GM12878 (cell line): ENCODE results near the gene PRRC2A. TPM values are rescaled to one million over a fixed set of nuclear protein-coding genes. Genes with fewer than 3 reads are reported as not detected.
A peak's percentile ranks its signal among the peaks of the same experiment; 100 is the strongest.

Experiments
- BHLHE40 ChIP-seq, 2 experiments: fragments of 450-650 bp in 1 of 2; IDR thresholded peaks; 2 replicates each; pipeline ENCODE4 v1.6.1; 2011 to 2017; ENCODE audit warnings: low read depth in 2 of 2, borderline replicate concordance in 1 of 2, improper control_type of control experiment in 1 of 2, low read length in 1 of 2, mild to moderate bottlenecking in 1 of 2
- HDGF ChIP-seq: fragments of 450-650 bp; IDR thresholded peaks from 2 replicates; pipeline ENCODE4 v1.6.1; 2016; ENCODE audit warnings: antibody characterized with exemption
- IKZF2 ChIP-seq, 2 experiments: fragments of 450-650 bp; IDR thresholded peaks; 2 replicates each; pipeline ENCODE4 v1.6.1; 2017; ENCODE audit warnings: mild to moderate bottlenecking in 2 of 2, moderate library complexity in 2 of 2
- LARP7 ChIP-seq: fragments of 450-650 bp; IDR thresholded peaks from 2 replicates; pipeline ENCODE4 v1.6.1; 2017; ENCODE audit warnings: mild to moderate bottlenecking
- MEF2A ChIP-seq: IDR thresholded peaks from 2 replicates; pipeline ENCODE4 v1.6.1; 2011; ENCODE audit warnings: low read depth, mild to moderate bottlenecking, low read length, moderate library complexity; ENCODE audit not compliant: insufficient read depth
- MXI1 ChIP-seq: fragments of 150-350 bp; IDR thresholded peaks from 2 replicates; pipeline ENCODE4 v1.6.1; 2011; ENCODE audit warnings: low read depth, mild to moderate bottlenecking, inconsistent platforms, low read length, improper control_type of control experiment
- NBN ChIP-seq: fragments of 450-650 bp; IDR thresholded peaks from 2 replicates; pipeline ENCODE4 v1.6.1; 2016
- NR2C1 ChIP-seq: fragments of 450-650 bp; IDR thresholded peaks from 2 replicates; pipeline ENCODE4 v1.6.1; 2017; ENCODE audit warnings: antibody characterized with exemption, mild to moderate bottlenecking, moderate library complexity
- NRF1 ChIP-seq: conservative IDR thresholded peaks from 2 replicates; pipeline ENCODE4 v1.6.1; 2011; ENCODE audit warnings: mild to moderate bottlenecking, low read depth, low read length, improper control_type of control experiment
- RAD21 ChIP-seq: IDR thresholded peaks from 2 replicates; pipeline ENCODE4 v1.6.1; 2011; ENCODE audit warnings: mild to moderate bottlenecking, low read depth, low read length, moderate library complexity; ENCODE audit not compliant: insufficient read depth
- RAD51 ChIP-seq: fragments of 450-650 bp; IDR thresholded peaks from 2 replicates; pipeline ENCODE4 v1.6.1; 2016; ENCODE audit warnings: moderate library complexity, mild to moderate bottlenecking, inconsistent platforms
- SMC3 ChIP-seq: IDR thresholded peaks from 2 replicates; pipeline ENCODE4 v1.6.1; 2011; ENCODE audit warnings: low read length, improper control_type of control experiment, borderline replicate concordance
- SP1 ChIP-seq: IDR thresholded peaks from one replicate; pipeline ENCODE4 v1.6.1; 2011; ENCODE audit warnings: low read depth, low read length
- SPI1 ChIP-seq: IDR thresholded peaks from 2 replicates; pipeline ENCODE4 v1.6.1; 2011; ENCODE audit warnings: low read depth, mild to moderate bottlenecking, low read length, moderate library complexity, borderline replicate concordance; ENCODE audit not compliant: insufficient read depth
- WRNIP1 ChIP-seq: IDR thresholded peaks from 2 replicates; pipeline ENCODE4 v1.6.1; 2011; ENCODE audit warnings: low read depth, low read length, improper control_type of control experiment, borderline replicate concordance
- YY1 ChIP-seq: IDR thresholded peaks from 2 replicates; pipeline ENCODE4 v1.6.1; 2011; ENCODE audit warnings: low read depth, mild to moderate bottlenecking, low read length
- polyA plus RNA-seq, 11 experiments: library from polyadenylated mRNA; depleted of rRNA in 4 of 11; unstranded in 6 of 11; stranded (reverse) in 5 of 11; fragments of >200 nt; fragmentation: Nextera tagmentation in 4 of 11; fragmentation: Illumina TruSeq in 1 of 11; extraction: Ambion mirVana in 4 of 11; extraction: Trizol in 1 of 11; gene quantifications; 1 replicate in 1 of 11; 2 replicates in 10 of 11; pipeline versions ENCODE4 v1.2.1 to v1.2.3, GENCODE V29; 2011 to 2016; ENCODE audit warnings: inconsistent platforms in 2 of 11, missing spikeins in 2 of 11, low read depth in 1 of 11
- total RNA-seq, 4 experiments: library from RNA; depleted of rRNA in 3 of 4; stranded (reverse); fragments of >200 nt in 3 of 4; fragmentation: Illumina TruSeq in 1 of 4; extraction: Trizol in 1 of 4; gene quantifications; 2 replicates each; pipeline versions ENCODE4 v1.2.1 to v1.2.3, GENCODE V29; 2013 to 2021
- TF ChIP-seq, protein P1 (sequence below): fragments of 450-650 bp; IDR thresholded peaks from 2 replicates; pipeline ENCODE4 v1.6.1; 2017; ENCODE audit warnings: low read depth, mild to moderate bottlenecking, moderate library complexity

The PRRC2A gene
- total and polyA plus RNA-seq, 10 of the 15 experiments (the other 5 are each of a cell fraction or from before 2014, with no cell fraction given) = 0.40 to 244 (median 61.3) TPM

- TF ChIP-seq NRF1 = 0 out of 2 replicates have a peak, but pooled peaks have one; percentile 7
- TF ChIP-seq WRNIP1 = no peak
- TF ChIP-seq, protein P1, sequence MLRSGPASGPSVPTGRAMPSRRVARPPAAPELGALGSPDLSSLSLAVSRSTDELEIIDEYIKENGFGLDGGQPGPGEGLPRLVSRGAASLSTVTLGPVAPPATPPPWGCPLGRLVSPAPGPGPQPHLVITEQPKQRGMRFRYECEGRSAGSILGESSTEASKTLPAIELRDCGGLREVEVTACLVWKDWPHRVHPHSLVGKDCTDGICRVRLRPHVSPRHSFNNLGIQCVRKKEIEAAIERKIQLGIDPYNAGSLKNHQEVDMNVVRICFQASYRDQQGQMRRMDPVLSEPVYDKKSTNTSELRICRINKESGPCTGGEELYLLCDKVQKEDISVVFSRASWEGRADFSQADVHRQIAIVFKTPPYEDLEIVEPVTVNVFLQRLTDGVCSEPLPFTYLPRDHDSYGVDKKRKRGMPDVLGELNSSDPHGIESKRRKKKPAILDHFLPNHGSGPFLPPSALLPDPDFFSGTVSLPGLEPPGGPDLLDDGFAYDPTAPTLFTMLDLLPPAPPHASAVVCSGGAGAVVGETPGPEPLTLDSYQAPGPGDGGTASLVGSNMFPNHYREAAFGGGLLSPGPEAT = no peak
- TF ChIP-seq BHLHE40 (IDR thresholded peaks at IDR 0.05; ENCODE audit: borderline replicate concordance in 1 of 2, low read depth in 2 of 2, low read length in 1 of 2) = 0 out of 4 replicates have a peak, but pooled peaks of 1 of the 2 experiments have one; percentile 8
- TF ChIP-seq LARP7 = no peak; the same call in 1 of the 2 replicates
- peak; percentile 93 for TF ChIP-seq RAD21
- 0 out of 2 replicates have a peak, but pooled peaks have one; percentile 24 for TF ChIP-seq MXI1
- no peak for TF ChIP-seq RAD51
- peak; percentile 21; the same call in 1 of the 2 replicates for TF ChIP-seq SPI1
- peak; percentile 89 for TF ChIP-seq SMC3
- peak; percentile 88 for TF ChIP-seq YY1
- TF ChIP-seq NBN = peak; percentile 57; the same call in 1 of the 2 replicates
- TF ChIP-seq IKZF2 (IDR thresholded peaks at IDR 0.05) = no peak
- TF ChIP-seq SP1 = no peak
- TF ChIP-seq NR2C1 = no peak
- peak; percentile 50; the same call in 1 of the 2 replicates for TF ChIP-seq HDGF
- 0 out of 2 replicates have a peak, but pooled peaks have one; percentile 18 for TF ChIP-seq MEF2A
Measured at GRCh38 chr6:31680226-31681134, 60.0 kb downstream of the PRRC2A start, which contains the start of gene LY6G5C (continued).
